ENCODE data around the gene ADAM23. TPM values are rescaled to one million over a fixed set of nuclear protein-coding genes. Genes with fewer than 3 reads are reported as not detected.

ADAM23 gene
- total RNA-seq, 2 donors from 2014 or later, result 1.3 to 10.7 TPM

DNA sequence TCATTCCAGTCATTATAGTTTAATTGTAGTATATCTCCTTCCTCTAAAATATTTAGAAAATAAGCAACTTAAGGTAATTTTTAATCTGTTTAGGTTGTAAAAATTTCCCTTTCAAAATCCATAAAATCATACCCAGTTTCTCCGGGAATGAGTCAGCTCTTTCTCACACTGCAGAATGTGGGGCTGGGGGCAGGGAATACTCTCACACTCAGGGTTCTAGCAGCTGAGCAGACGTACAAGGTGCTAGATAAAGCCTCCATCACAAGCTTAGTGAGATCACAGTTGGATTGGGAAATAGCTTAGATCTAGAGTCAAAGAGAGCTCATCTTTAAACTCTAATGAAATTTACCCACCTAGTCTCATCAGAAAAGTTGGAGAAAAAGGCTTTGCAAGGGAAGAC lies 119.0 kb downstream of the ADAM23 start:
- Histone ChIP-seq H3K36me3 (no peaks in the 10 kb centered on the region), H3K27ac (no peak overlapping the region), H3K4me1 (replicated peaks) (no peaks in the 10 kb centered on the region), H3K27me3 (replicated peaks; ENCODE audit: insufficient read depth) (no peaks in the 10 kb centered on the region), H3K4me3 (no peak overlapping the region), H3K9me3 (no peaks in the 10 kb centered on the region)
- TF ChIP-seq POLR2A (IDR thresholded peaks at IDR 0.05), result no peak
- TF ChIP-seq, protein P1, sequence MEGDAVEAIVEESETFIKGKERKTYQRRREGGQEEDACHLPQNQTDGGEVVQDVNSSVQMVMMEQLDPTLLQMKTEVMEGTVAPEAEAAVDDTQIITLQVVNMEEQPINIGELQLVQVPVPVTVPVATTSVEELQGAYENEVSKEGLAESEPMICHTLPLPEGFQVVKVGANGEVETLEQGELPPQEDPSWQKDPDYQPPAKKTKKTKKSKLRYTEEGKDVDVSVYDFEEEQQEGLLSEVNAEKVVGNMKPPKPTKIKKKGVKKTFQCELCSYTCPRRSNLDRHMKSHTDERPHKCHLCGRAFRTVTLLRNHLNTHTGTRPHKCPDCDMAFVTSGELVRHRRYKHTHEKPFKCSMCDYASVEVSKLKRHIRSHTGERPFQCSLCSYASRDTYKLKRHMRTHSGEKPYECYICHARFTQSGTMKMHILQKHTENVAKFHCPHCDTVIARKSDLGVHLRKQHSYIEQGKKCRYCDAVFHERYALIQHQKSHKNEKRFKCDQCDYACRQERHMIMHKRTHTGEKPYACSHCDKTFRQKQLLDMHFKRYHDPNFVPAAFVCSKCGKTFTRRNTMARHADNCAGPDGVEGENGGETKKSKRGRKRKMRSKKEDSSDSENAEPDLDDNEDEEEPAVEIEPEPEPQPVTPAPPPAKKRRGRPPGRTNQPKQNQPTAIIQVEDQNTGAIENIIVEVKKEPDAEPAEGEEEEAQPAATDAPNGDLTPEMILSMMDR (IDR thresholded peaks at IDR 0.05), result no peak
- TF ChIP-seq POLR2AphosphoS5 (IDR thresholded peaks at IDR 0.05), result no peak
- DNase-seq (ENCODE audit: low spot score), result no peak
- 88% methylated on average over 2 of the region's 2 CpGs for WGBS
- intact Hi-C loops (cut with DNase I), result no loop called here

DNA sequence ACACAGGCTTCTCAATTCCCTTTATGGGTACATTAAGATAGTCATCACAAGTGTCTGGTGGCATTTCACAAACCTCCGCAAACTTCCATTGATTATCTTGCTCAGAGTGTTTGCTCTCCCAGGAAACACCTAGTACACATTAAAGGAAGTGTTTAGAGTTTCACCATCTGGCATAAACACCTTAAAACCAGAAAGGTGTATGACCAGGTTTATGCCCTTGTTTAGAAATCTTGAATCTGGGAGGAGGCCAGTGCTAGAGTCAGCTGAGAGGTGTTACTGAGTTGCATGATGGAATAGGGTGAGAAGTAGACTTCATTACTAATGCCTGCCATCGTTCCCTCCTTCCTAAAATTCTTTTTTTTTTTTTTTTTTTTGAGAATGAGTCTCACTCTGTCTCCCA lies 120.0 kb downstream of the ADAM23 start:
- H3K4me1 ChIP-seq (replicated peaks), result no peaks in the 10 kb centered on the region
- H3K9me3 ChIP-seq, result no peaks in the 10 kb centered on the region
- intact Hi-C loops (cut with DNase I), result no loop called here
- no peaks in the 10 kb centered on the region for H3K27me3 ChIP-seq (replicated peaks; ENCODE audit: insufficient read depth)
- no peaks in the 10 kb centered on the region for H3K36me3 ChIP-seq
- no peak overlapping the region for H3K4me3 ChIP-seq
- no peak overlapping the region for H3K27ac ChIP-seq
- TF ChIP-seq POLR2AphosphoS5 (IDR thresholded peaks at IDR 0.05), result no peak
- no peak for TF ChIP-seq POLR2A (IDR thresholded peaks at IDR 0.05)
- TF ChIP-seq, protein P1 (IDR thresholded peaks at IDR 0.05), result no peak
- DNase-seq (ENCODE audit: low spot score), result no peak
- 82% methylated on average over 2 of the region's 2 CpGs for WGBS

DNA sequence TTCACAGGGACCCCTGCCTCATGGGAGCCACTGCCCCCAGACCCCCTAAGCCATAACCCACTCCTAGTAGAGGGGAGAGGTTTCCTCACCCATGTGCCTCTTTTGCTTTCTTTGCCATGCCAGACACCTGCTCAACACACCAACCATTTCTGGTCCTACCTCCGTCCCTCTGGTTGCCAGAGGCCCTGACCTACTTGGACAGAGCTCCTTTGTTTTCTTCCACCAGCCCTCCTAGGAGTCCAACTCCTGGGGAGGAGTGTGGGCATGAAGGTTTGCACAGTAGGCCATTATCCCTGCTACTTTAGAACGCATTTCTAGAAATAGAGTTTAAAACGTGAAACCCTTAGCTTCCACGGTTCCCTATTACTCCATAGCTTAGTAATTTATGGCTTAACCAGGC lies 122.3 kb downstream of the ADAM23 start:
- Histone ChIP-seq H3K4me1 (replicated peaks) (no peaks in the 10 kb centered on the region), H3K27ac (no peak overlapping the region), H3K27me3 (replicated peaks; ENCODE audit: insufficient read depth) (no peaks in the 10 kb centered on the region), H3K36me3 (no peaks in the 10 kb centered on the region), H3K4me3 (no peak overlapping the region), H3K9me3 (no peaks in the 10 kb centered on the region)
- no peak for TF ChIP-seq POLR2A (IDR thresholded peaks at IDR 0.05)
- TF ChIP-seq POLR2AphosphoS5 (IDR thresholded peaks at IDR 0.05), result no peak
- TF ChIP-seq, protein P1 (IDR thresholded peaks at IDR 0.05), result no peak
- intact Hi-C loops (cut with DNase I), result no loop called here
- 81% methylated on average over 4 of the region's 4 CpGs for WGBS
- DNase-seq (ENCODE audit: low spot score), result no peak

DNA sequence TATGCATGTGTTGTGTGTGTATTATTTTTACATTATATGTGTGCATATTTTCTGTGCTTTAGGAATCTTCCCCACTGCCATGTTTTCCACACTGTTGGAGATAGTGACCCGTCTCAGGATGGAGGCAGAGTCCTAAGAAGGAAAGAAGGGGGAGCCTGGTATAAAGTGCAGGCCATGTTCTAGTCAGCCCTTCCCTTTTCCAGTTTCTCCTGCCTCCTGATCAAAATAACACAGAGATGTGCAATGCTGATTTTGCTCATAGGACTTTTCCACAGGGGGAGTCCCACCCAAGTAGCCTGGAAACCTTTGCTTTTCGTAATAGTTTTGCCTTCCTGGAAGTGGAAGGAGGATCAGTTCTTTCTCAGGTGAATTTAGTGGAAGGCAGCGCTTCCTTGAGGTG lies 126.1 kb downstream of the ADAM23 start:
- intact Hi-C loops (cut with DNase I), result no loop called here
- WGBS, result 92% methylated on average over 3 of the region's 3 CpGs

DNA sequence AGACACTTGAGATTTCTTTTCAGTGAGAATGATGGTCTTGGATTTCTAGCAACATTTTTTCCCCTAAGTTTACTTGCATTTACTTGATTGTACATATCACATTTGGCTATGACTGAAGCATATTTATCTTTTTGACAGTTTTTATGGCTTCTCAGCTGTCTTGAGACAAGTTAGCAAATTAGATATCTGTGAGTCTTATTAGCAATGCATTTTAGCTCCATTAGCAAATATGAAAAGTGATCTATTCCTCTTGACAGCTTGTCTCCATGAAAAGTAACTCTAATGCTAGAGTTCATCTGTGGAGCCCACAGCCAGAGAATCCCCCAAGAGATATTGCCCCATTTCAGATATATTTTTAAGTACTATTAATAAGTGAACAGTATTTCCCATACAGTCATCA lies 126.9 kb downstream of the ADAM23 start:
- no peaks in the 10 kb centered on the region for H3K27me3 ChIP-seq (replicated peaks; ENCODE audit: insufficient read depth)
- intact Hi-C loops (cut with DNase I), result no loop called here
- H3K27ac ChIP-seq, result no peak overlapping the region
- no peaks in the 10 kb centered on the region for H3K4me1 ChIP-seq (replicated peaks)
- no peaks in the 10 kb centered on the region for H3K36me3 ChIP-seq
- no peaks in the 10 kb centered on the region for H3K9me3 ChIP-seq
- H3K4me3 ChIP-seq, result no peak overlapping the region
- TF ChIP-seq POLR2A (IDR thresholded peaks at IDR 0.05), result no peak
- no peak for TF ChIP-seq POLR2AphosphoS5 (IDR thresholded peaks at IDR 0.05)
- TF ChIP-seq, protein P1 (IDR thresholded peaks at IDR 0.05), result no peak
- no peak for DNase-seq (ENCODE audit: low spot score)

More for the DNA sequence above, 126.1 kb downstream of the ADAM23 start:
- Histone ChIP-seq H3K4me3 (no peak overlapping the region), H3K4me1 (replicated peaks) (no peaks in the 10 kb centered on the region), H3K36me3 (no peaks in the 10 kb centered on the region), H3K27me3 (replicated peaks; ENCODE audit: insufficient read depth) (no peaks in the 10 kb centered on the region), H3K27ac (no peak overlapping the region), H3K9me3 (no peaks in the 10 kb centered on the region)
- DNase-seq (ENCODE audit: low spot score), result no peak
- TF ChIP-seq POLR2AphosphoS5 (IDR thresholded peaks at IDR 0.05), result no peak
- TF ChIP-seq, protein P1 (IDR thresholded peaks at IDR 0.05), result no peak
- TF ChIP-seq POLR2A (IDR thresholded peaks at IDR 0.05), result no peak

Data from prostate gland (tissue), 2 donors.